HepG2 (cell line): ENCODE results near the gene OSBPL10. TPM values are rescaled to one million over a fixed set of nuclear protein-coding genes. Genes with fewer than 3 reads are reported as not detected.

Experiments used
- ATAC-seq: fragments of 200-7000 bp; cut with Tn5 transposase; 3 replicates; pipeline ENCODE4 v1.9.1; 2020; ENCODE audit warnings: mild to moderate bottlenecking, moderate library complexity
- BruUV-seq: library from RNA; stranded (reverse); fragments of 400-500 nt; replicated peaks from 2 replicates; lab custom pipeline; 2021; lab: Mats Ljungman, UMichigan
- CTCF ChIA-PET: fragments of 300-600 bp; formaldehyde crosslinking; extraction: SDS; loops from one replicate; lab custom pipeline; 2021; ENCODE audit warnings: low total read pairs, inconsistent platforms, low intra/inter-chr PET ratio; lab: Yijun Ruan, JAX
- POLR2A ChIA-PET: fragments of 350-600 bp; sonication (Branson Sonifier 250); formaldehyde crosslinking; loops from one replicate; lab custom pipeline; 2020; ENCODE audit warnings: antibody characterized with exemption, inconsistent platforms; lab: Yijun Ruan, JAX
- DNase-seq: peaks from one replicate; pipeline ENCODE4 v3.0.0-alpha.2; 2015; ENCODE audit warnings: low spot score
- FAIRE-seq: peaks from 3 replicates; lab custom pipeline; 2011; peaks lifted over from hg19 to GRCh38; lab: Jason Lieb, UNC
- H2AFZ ChIP-seq: one replicate; pipeline ENCODE4 v1.6.1; 2011; ENCODE audit warnings: low read length, inconsistent platforms
- H3K27ac ChIP-seq: fragments of 300-600 bp; 3 replicates; pipeline ENCODE4 v1.8.0; 2011; ENCODE audit warnings: mixed run types, mild to moderate bottlenecking, mixed read lengths, low read length, inconsistent platforms; ENCODE audit not compliant: insufficient read depth; ENCODE audit errors: extremely low read length
- H3K27me3 ChIP-seq, 2 experiments: fragments of 200-600 bp in 1 of 2; 2 replicates in 1 of 2; 3 replicates in 1 of 2; pipeline versions ENCODE4 v1.6.0 to v1.8.0; 2011; ENCODE audit warnings: low read length in 2 of 2, mild to moderate bottlenecking in 2 of 2, moderate library complexity in 2 of 2, inconsistent platforms in 1 of 2; ENCODE audit not compliant: insufficient read depth in 2 of 2, control insufficient read depth in 1 of 2
- H3K36me3 ChIP-seq, 2 experiments: fragments of 200-600 bp in 1 of 2; replicated peaks in 1 of 2; 2 replicates in 1 of 2; 3 replicates in 1 of 2; pipeline versions ENCODE4 v1.5.1 to v1.8.0; 2011; ENCODE audit warnings: low read length in 2 of 2, inconsistent platforms in 1 of 2; ENCODE audit not compliant: insufficient read depth in 2 of 2, control insufficient read depth in 1 of 2
- H3K4me1 ChIP-seq: 2 replicates; pipeline ENCODE4 v1.5.1; 2012; ENCODE audit warnings: low read length, inconsistent platforms; ENCODE audit not compliant: insufficient read depth
- H3K4me2 ChIP-seq: 2 replicates; pipeline ENCODE4 v1.6.0; 2011; ENCODE audit warnings: low read depth, low read length, inconsistent platforms
- H3K4me3 ChIP-seq, 3 experiments: fragments of 200-600 bp in 1 of 3; sonication (generic), shearing (Covaris generic) in 1 of 3; replicated peaks in 1 of 3; 2 replicates each; pipeline ENCODE4 v1.5.1; 2011 to 2016; ENCODE audit warnings: low read length in 3 of 3, inconsistent platforms in 2 of 3, low read depth in 2 of 3, mild to moderate bottlenecking in 2 of 3, control low read depth in 1 of 3, mixed read lengths in 1 of 3; ENCODE audit not compliant: insufficient read depth in 1 of 3
- H3K79me2 ChIP-seq: one replicate; pipeline ENCODE4 v1.6.1; 2011; ENCODE audit warnings: low read length, inconsistent platforms; ENCODE audit not compliant: insufficient read depth
- H3K9ac ChIP-seq: 2 replicates; pipeline ENCODE4 v1.6.0; 2011; ENCODE audit warnings: mild to moderate bottlenecking, low read depth, low read length, inconsistent platforms; ENCODE audit not compliant: insufficient read depth
- H3K9me3 ChIP-seq: 2 replicates; pipeline ENCODE4 v1.5.1; 2012; ENCODE audit warnings: mild to moderate bottlenecking, low read length
- H4K20me1 ChIP-seq: 2 replicates; pipeline ENCODE4 v1.6.0; 2011; ENCODE audit warnings: inconsistent platforms, mild to moderate bottlenecking, low read length, moderate library complexity; ENCODE audit not compliant: insufficient read depth
- HMG20A ChIP-seq: IDR thresholded peaks from 2 replicates; pipeline ENCODE4 v1.6.1; 2016; ENCODE audit warnings: borderline replicate concordance
- MLLT10 ChIP-seq: sonication (generic); formaldehyde crosslinking; IDR thresholded peaks from 2 replicates; pipeline ENCODE4 v1.4.0; 2020; ENCODE audit warnings: missing genetic modification reagents
- MZF1 ChIP-seq: sonication (generic); formaldehyde crosslinking; IDR thresholded peaks from 2 replicates; pipeline ENCODE4 v1.8.1; 2023; ENCODE audit warnings: mild to moderate bottlenecking, missing genetic modification reagents, borderline replicate concordance
- NFYB ChIP-seq: sonication (generic); formaldehyde crosslinking; IDR thresholded peaks from 2 replicates; pipeline ENCODE4 v1.4.0; 2020; ENCODE audit warnings: missing genetic modification reagents
- PAF1 ChIP-seq: IDR thresholded peaks from 2 replicates; pipeline ENCODE4 v1.6.1; 2016; ENCODE audit warnings: missing genetic modification reagents, missing compliant biosample characterization
- SMARCE1 ChIP-seq: fragments of 450-650 bp; IDR thresholded peaks from 2 replicates; pipeline ENCODE4 v1.6.1; 2017; ENCODE audit warnings: borderline replicate concordance
- THYN1 ChIP-seq: sonication (generic); formaldehyde crosslinking; IDR thresholded peaks from 2 replicates; pipeline ENCODE4 v1.8.1; 2023; ENCODE audit warnings: low read depth, mild to moderate bottlenecking, moderate library complexity, missing genetic modification reagents, borderline replicate concordance
- ZNF510 ChIP-seq: sonication (generic); formaldehyde crosslinking; IDR thresholded peaks from 2 replicates; pipeline ENCODE4 v1.4.0; 2020; ENCODE audit warnings: low read depth, mild to moderate bottlenecking, missing genetic modification reagents
- ZSCAN20 ChIP-seq: sonication (generic); formaldehyde crosslinking; IDR thresholded peaks from 2 replicates; pipeline ENCODE4 v1.4.0; 2020; ENCODE audit warnings: missing genetic modification reagents, mild to moderate bottlenecking, borderline replicate concordance
- WGBS: methylation state at CpG from one replicate; pipeline ENCODE4 v1.1.6; 2017; ENCODE audit warnings: low lambda C conversion rate; 5-methylcytosine and 5-hydroxymethylcytosine counted together
- in situ Hi-C: cut with HindIII; loops from 2 replicates; pipeline ENCODE4 v1.10.0; 2017; ENCODE audit warnings: low pct_unique_long_range_greater_than_20kb; ENCODE audit not compliant: extremely low pct_ligation_motif_present
- intact Hi-C: fragments of 100-400 bp; cut with micrococcal nuclease; formaldehyde crosslinking; loops from one replicate; pipeline ENCODE4 v1.10.0; 2022; ENCODE audit not compliant: unreplicated experiment
- polyA plus RNA-seq, 8 experiments: library from polyadenylated mRNA; depleted of rRNA in 3 of 8; stranded (reverse) in 7 of 8; unstranded in 1 of 8; fragments of >200 nt; fragmentation: Illumina TruSeq in 4 of 8; extraction: Trizol in 4 of 8; gene quantifications; 2 replicates each; pipeline versions ENCODE4 v1.2.1 to v1.2.3, GENCODE V29; 2011 to 2016; ENCODE audit warnings: low read depth in 4 of 8, missing spikeins in 1 of 8, mixed read lengths in 1 of 8; ENCODE audit not compliant: insufficient read depth in 1 of 8
- total RNA-seq, 5 experiments: library from RNA; depleted of rRNA; stranded (reverse); fragments of >200 nt; fragmentation: Illumina TruSeq; extraction: Trizol; gene quantifications; 2 replicates each; pipeline ENCODE4 v1.2.3, GENCODE V29; 2016; ENCODE audit warnings: low read depth in 1 of 5
- TF ChIP-seq, protein P1 (sequence below): IDR thresholded peaks from 2 replicates; pipeline ENCODE4 v1.6.1; 2016; ENCODE audit warnings: missing genetic modification reagents, missing compliant biosample characterization
- TF ChIP-seq, protein P2 (sequence below): sonication (generic); formaldehyde crosslinking; IDR thresholded peaks from 2 replicates; pipeline ENCODE4 v1.4.0; 2020; ENCODE audit warnings: missing genetic modification reagents
- TF ChIP-seq, protein P3 (sequence below): sonication (generic); formaldehyde crosslinking; IDR thresholded peaks from 2 replicates; pipeline ENCODE4 v1.5.0; 2020; ENCODE audit warnings: mild to moderate bottlenecking, missing genetic modification reagents
- TF ChIP-seq, protein P4 (sequence below): sonication (generic); formaldehyde crosslinking; conservative IDR thresholded peaks from 2 replicates; pipeline ENCODE4 v1.8.0; 2022; ENCODE audit warnings: mild to moderate bottlenecking, moderate library complexity, missing genetic modification reagents

OSBPL10 gene
- total and polyA plus RNA-seq, 2 of the 13 experiments (the other 11 are each of a cell fraction or from before 2014, with no cell fraction given) = 10.3 to 28.6 TPM

DNA sequence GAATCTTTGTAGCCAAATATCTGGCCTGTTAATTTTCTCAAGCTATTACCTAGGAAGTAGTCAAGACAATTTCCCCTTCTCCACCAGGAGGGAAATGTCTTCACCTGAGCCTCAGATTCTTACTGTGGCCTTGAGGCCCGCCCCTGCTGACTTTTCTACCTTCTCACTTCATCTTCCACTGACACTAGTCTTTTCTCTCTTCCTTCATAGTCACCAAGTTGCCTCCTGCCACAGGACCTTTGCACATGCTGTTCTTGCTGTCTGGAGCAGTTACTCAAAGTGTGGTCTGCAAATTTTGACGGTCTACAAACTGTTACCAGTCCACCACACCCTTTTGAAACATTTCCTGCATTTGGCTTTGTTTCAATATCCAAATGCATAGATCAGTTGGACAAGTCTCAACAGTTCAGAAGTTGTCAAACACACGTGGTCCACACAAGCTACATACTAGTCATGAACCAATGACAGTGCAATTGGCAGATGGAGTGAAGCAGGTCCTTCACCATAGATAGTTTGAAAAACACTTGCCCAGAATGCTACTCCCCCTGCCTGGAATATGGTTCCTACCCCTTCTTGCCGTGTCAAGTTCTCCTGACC, 100.5 kb downstream of the OSBPL10 start:
- Histone ChIP-seq H3K4me1 (no peaks in the 10 kb centered on the region), H3K79me2 (peaks cover 27% of the 10 kb centered on the region), H2AFZ (no peak overlapping the region), H3K27me3 (no peaks in the 10 kb centered on the region), H3K9me3 (no peaks in the 10 kb centered on the region), H3K9ac (no peak overlapping the region), H3K36me3 (peaks cover 6 to 11% of the 10 kb centered on the region in 2 experiments; a peak in 3 of 5 replicates), H3K4me2 (no peak overlapping the region), H4K20me1 (peaks cover 5% of the 10 kb centered on the region; the same call in 1 of the 2 replicates), H3K27ac (no peak overlapping the region), H3K4me3 (no peak overlapping the region)
- ChIA-PET POLR2A (no interaction called here), CTCF (no interaction called here)
- TF ChIP-seq THYN1 (CRISPR knock-in tag) (no peak), PAF1 (no peak), MZF1 (no peak), ZSCAN20 (CRISPR knock-in tag) (no peak), SMARCE1 (no peak), HMG20A (CRISPR knock-in tag) (no peak), MLLT10 (CRISPR knock-in tag) (no peak), ZNF510 (CRISPR knock-in tag) (no peak), NFYB (CRISPR knock-in tag) (no peak)
- TF ChIP-seq, protein P1, sequence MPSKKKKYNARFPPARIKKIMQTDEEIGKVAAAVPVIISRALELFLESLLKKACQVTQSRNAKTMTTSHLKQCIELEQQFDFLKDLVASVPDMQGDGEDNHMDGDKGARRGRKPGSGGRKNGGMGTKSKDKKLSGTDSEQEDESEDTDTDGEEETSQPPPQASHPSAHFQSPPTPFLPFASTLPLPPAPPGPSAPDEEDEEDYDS (CRISPR knock-in tag) = no peak
- TF ChIP-seq, protein P2, sequence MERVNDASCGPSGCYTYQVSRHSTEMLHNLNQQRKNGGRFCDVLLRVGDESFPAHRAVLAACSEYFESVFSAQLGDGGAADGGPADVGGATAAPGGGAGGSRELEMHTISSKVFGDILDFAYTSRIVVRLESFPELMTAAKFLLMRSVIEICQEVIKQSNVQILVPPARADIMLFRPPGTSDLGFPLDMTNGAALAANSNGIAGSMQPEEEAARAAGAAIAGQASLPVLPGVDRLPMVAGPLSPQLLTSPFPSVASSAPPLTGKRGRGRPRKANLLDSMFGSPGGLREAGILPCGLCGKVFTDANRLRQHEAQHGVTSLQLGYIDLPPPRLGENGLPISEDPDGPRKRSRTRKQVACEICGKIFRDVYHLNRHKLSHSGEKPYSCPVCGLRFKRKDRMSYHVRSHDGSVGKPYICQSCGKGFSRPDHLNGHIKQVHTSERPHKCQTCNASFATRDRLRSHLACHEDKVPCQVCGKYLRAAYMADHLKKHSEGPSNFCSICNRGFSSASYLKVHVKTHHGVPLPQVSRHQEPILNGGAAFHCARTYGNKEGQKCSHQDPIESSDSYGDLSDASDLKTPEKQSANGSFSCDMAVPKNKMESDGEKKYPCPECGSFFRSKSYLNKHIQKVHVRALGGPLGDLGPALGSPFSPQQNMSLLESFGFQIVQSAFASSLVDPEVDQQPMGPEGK = no peak
- TF ChIP-seq, protein P3, sequence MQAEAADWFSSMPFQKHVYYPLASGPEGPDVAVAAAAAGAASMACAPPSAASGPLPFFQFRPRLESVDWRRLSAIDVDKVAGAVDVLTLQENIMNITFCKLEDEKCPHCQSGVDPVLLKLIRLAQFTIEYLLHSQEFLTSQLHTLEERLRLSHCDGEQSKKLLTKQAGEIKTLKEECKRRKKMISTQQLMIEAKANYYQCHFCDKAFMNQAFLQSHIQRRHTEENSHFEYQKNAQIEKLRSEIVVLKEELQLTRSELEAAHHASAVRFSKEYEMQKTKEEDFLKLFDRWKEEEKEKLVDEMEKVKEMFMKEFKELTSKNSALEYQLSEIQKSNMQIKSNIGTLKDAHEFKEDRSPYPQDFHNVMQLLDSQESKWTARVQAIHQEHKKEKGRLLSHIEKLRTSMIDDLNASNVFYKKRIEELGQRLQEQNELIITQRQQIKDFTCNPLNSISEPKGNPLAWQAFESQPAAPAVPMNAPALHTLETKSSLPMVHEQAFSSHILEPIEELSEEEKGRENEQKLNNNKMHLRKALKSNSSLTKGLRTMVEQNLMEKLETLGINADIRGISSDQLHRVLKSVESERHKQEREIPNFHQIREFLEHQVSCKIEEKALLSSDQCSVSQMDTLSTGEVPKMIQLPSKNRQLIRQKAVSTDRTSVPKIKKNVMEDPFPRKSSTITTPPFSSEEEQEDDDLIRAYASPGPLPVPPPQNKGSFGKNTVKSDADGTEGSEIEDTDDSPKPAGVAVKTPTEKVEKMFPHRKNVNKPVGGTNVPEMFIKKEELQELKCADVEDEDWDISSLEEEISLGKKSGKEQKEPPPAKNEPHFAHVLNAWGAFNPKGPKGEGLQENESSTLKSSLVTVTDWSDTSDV (CRISPR knock-in tag) = no peak
- TF ChIP-seq, protein P4, sequence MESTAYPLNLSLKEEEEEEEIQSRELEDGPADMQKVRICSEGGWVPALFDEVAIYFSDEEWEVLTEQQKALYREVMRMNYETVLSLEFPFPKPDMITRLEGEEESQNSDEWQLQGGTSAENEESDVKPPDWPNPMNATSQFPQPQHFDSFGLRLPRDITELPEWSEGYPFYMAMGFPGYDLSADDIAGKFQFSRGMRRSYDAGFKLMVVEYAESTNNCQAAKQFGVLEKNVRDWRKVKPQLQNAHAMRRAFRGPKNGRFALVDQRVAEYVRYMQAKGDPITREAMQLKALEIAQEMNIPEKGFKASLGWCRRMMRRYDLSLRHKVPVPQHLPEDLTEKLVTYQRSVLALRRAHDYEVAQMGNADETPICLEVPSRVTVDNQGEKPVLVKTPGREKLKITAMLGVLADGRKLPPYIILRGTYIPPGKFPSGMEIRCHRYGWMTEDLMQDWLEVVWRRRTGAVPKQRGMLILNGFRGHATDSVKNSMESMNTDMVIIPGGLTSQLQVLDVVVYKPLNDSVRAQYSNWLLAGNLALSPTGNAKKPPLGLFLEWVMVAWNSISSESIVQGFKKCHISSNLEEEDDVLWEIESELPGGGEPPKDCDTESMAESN (CRISPR knock-in tag) = no peak
- DNase-seq (no peak), ATAC-seq (no peak), FAIRE-seq (no peak)
- BruUV-seq = no TSS peak
- intact Hi-C loops = no loop called here
- WGBS = 90% methylated on average over 4 of the region's 4 CpGs
- in situ Hi-C loops = no loop called here
